SU-DHL-6 (cell line): ENCODE measurements around the gene TTI1.

Experiments used
- H2AFZ ChIP-seq: fragments of 200-600 bp; sonication (generic); 2 replicates; pipeline ENCODE4 v1.6.1; 2014; ENCODE audit warnings: low read depth, mild to moderate bottlenecking, moderate library complexity, mixed read lengths, antibody characterized with exemption, low read length; ENCODE audit not compliant: severe bottlenecking
- H3F3A ChIP-seq: fragments of 200-600 bp; shearing (Covaris generic); 2 replicates; pipeline ENCODE4 v1.6.0; 2016; ENCODE audit warnings: antibody characterized with exemption, mild to moderate bottlenecking; ENCODE audit not compliant: insufficient read depth
- H3K27ac ChIP-seq: fragments of 200-600 bp; sonication (generic); 2 replicates; pipeline ENCODE4 v1.5.1; 2016; ENCODE audit warnings: low read depth, mild to moderate bottlenecking, low read length, moderate library complexity, mixed read lengths
- H3K27me3 ChIP-seq: fragments of 200-600 bp; sonication (generic), shearing (Covaris generic); 2 replicates; pipeline ENCODE4 v1.6.0; 2014; ENCODE audit warnings: mild to moderate bottlenecking, low read length
- H3K36me3 ChIP-seq: fragments of 200-600 bp; sonication (generic); 2 replicates; pipeline ENCODE4 v1.6.1; 2014; ENCODE audit warnings: mild to moderate bottlenecking, low read length, mixed read lengths
- H3K4me2 ChIP-seq: fragments of 300-600, 200-600 bp; shearing (Covaris generic), sonication (generic); 2 replicates; pipeline ENCODE4 v1.6.0; 2014; ENCODE audit warnings: low read length, low read depth, mild to moderate bottlenecking; ENCODE audit not compliant: poor library complexity, severe bottlenecking
- H3K4me3 ChIP-seq: fragments of 200-600 bp; sonication (generic); 2 replicates; pipeline ENCODE4 v1.5.1; 2014; ENCODE audit warnings: antibody characterized with exemption, low read length, mild to moderate bottlenecking, mixed read lengths; ENCODE audit not compliant: insufficient read depth, poor library complexity, severe bottlenecking
- H3K79me2 ChIP-seq: fragments of 200-600 bp; sonication (generic); 2 replicates; pipeline ENCODE4 v1.6.1; 2014; ENCODE audit warnings: mild to moderate bottlenecking, low read length, moderate library complexity; ENCODE audit not compliant: insufficient read depth
- H3K9ac ChIP-seq: fragments of 200-600 bp; sonication (generic); 2 replicates; pipeline ENCODE4 v1.7.0; 2014; ENCODE audit warnings: mild to moderate bottlenecking, low read length
- H3K9me2 ChIP-seq: fragments of 200-600 bp; sonication (generic); replicated peaks from 2 replicates; pipeline ENCODE4 v1.6.1; 2014; ENCODE audit warnings: low read length; ENCODE audit not compliant: insufficient read depth
- H3K9me3 ChIP-seq: fragments of 200-600 bp; sonication (generic); 2 replicates; pipeline ENCODE4 v1.6.1; 2014; ENCODE audit warnings: low read length, mixed read lengths; ENCODE audit not compliant: insufficient read depth
- H4K20me1 ChIP-seq: fragments of 200-600 bp; sonication (generic); 2 replicates; pipeline ENCODE4 v1.6.1; 2014; ENCODE audit warnings: low read depth, mild to moderate bottlenecking, antibody characterized with exemption, low read length, moderate library complexity, mixed read lengths
- CTCF ChIP-seq: fragments of 200-600 bp; sonication (generic); IDR thresholded peaks from one replicate; pipeline ENCODE4 v1.5.1; 2017; ENCODE audit warnings: antibody characterized with exemption, mild to moderate bottlenecking, low read length, moderate library complexity; ENCODE audit not compliant: insufficient read depth, poor library complexity, severe bottlenecking
- EZH2phosphoT487 ChIP-seq: fragments of 200-600 bp; sonication (generic), shearing (Covaris generic); conservative IDR thresholded peaks from 2 replicates; pipeline ENCODE4 v1.6.1; 2018; ENCODE audit warnings: mild to moderate bottlenecking, antibody characterized with exemption, low read length, moderate library complexity, mixed read lengths

TTI1 gene

GRCh38 chr20:38060536-38060935 lies 27.3 kb upstream of the TTI1 start:
- Histone ChIP-seq H3K9me2 (no peaks in the 10 kb centered on the region), H3K4me2 (no peak overlapping the region), H3K9me3 (no peaks in the 10 kb centered on the region), H3K79me2 (peaks cover 15% of the 10 kb centered on the region; the same call in 1 of the 2 replicates), H3K4me3 (no peak overlapping the region), H2AFZ (no peak overlapping the region), H3K27me3 (no peaks in the 10 kb centered on the region), H3K36me3 (peaks cover 39% of the 10 kb centered on the region), H3K27ac (no peak overlapping the region), H3K9ac (no peak overlapping the region), H3F3A (peaks cover 9% of the 10 kb centered on the region; the same call in 1 of the 2 replicates), H4K20me1 (no peaks in the 10 kb centered on the region; the same call in 1 of the 2 replicates)
- TF ChIP-seq EZH2phosphoT487 = no peak
- TF ChIP-seq CTCF = no peak

GRCh38 chr20:38059832-38060231 lies 26.6 kb upstream of the TTI1 start:
- H3K9me2 ChIP-seq = no peaks in the 10 kb centered on the region
- no peak overlapping the region for H2AFZ ChIP-seq
- no peak overlapping the region for H3K4me3 ChIP-seq
- peaks cover 21% of the 10 kb centered on the region; the same call in 1 of the 2 replicates for H3K79me2 ChIP-seq
- H3K9ac ChIP-seq = no peak overlapping the region
- H3K36me3 ChIP-seq = peaks cover 41% of the 10 kb centered on the region
- no peaks in the 10 kb centered on the region for H3K27me3 ChIP-seq
- no peaks in the 10 kb centered on the region; the same call in 1 of the 2 replicates for H4K20me1 ChIP-seq
- peaks cover 9% of the 10 kb centered on the region; the same call in 1 of the 2 replicates for H3F3A ChIP-seq
- H3K27ac ChIP-seq = no peak overlapping the region
- no peaks in the 10 kb centered on the region for H3K9me3 ChIP-seq
- no peak for TF ChIP-seq CTCF
- TF ChIP-seq EZH2phosphoT487 = no peak
- H3K4me2 ChIP-seq = no peak overlapping the region

- no peak overlapping the region for H2AFZ ChIP-seq
- no peak overlapping the region for H3K4me2 ChIP-seq
- H3K36me3 ChIP-seq = peaks cover 42% of the 10 kb centered on the region
Measured at GRCh38 chr20:38057351-38057972, 24.2 kb upstream of the TTI1 start.

More at GRCh38 chr20:38057351-38057972, 24.2 kb upstream of the TTI1 start:
- Histone ChIP-seq H3K9ac (no peak overlapping the region), H3K27me3 (no peaks in the 10 kb centered on the region), H4K20me1 (peaks cover 6% of the 10 kb centered on the region; the same call in 1 of the 2 replicates), H3K27ac (no peak overlapping the region), H3K9me3 (no peaks in the 10 kb centered on the region), H3K79me2 (peaks cover 43% of the 10 kb centered on the region), H3F3A (peaks cover 9% of the 10 kb centered on the region; the same call in 1 of the 2 replicates), H3K4me3 (no peak overlapping the region), H3K9me2 (no peaks in the 10 kb centered on the region)
- TF ChIP-seq EZH2phosphoT487 (no peak), CTCF (peak; percentile 87)
